DND-41 (cell line): Measurements from ENCODE around the gene ZSWIM4.

Source experiments
- ATAC-seq: fragments of 200-7000 bp; cut with Tn5 transposase; 3 replicates; pipeline ENCODE4 v1.9.1; 2021; ENCODE audit warnings: low read depth; ENCODE audit not compliant: insufficient read depth
- DNase-seq: peaks from one replicate; pipeline ENCODE4 v3.0.0-alpha.2; 2020
- H2AFZ ChIP-seq: 2 replicates; pipeline ENCODE4 v1.6.0; 2012; ENCODE audit warnings: low read depth, low read length
- H3K27ac ChIP-seq: 2 replicates; pipeline ENCODE4 v1.5.1; 2012; ENCODE audit warnings: low read length, inconsistent platforms
- H3K27me3 ChIP-seq: fragments of 200-600 bp; sonication (generic); 2 replicates; pipeline ENCODE4 v1.6.0; 2012; ENCODE audit warnings: low read length, mild to moderate bottlenecking, inconsistent platforms; ENCODE audit not compliant: insufficient read depth, poor library complexity
- H3K36me3 ChIP-seq: 2 replicates; pipeline ENCODE4 v1.5.1; 2012; ENCODE audit warnings: low read length, inconsistent platforms; ENCODE audit not compliant: insufficient read depth
- H3K4me1 ChIP-seq: 2 replicates; pipeline ENCODE4 v1.5.1; 2012; ENCODE audit warnings: mild to moderate bottlenecking, low read length; ENCODE audit not compliant: insufficient read depth
- H3K4me2 ChIP-seq: 2 replicates; pipeline ENCODE4 v1.6.0; 2012; ENCODE audit warnings: mild to moderate bottlenecking, moderate library complexity, low read length, inconsistent platforms; ENCODE audit not compliant: insufficient read depth
- H3K4me3 ChIP-seq, 2 experiments: fragments of 200-600 bp in 1 of 2; shearing (Covaris generic) in 1 of 2; 2 replicates each; pipeline ENCODE4 v1.5.1; 2012 to 2016; ENCODE audit warnings: inconsistent platforms in 2 of 2, low read length in 2 of 2, mild to moderate bottlenecking in 2 of 2, low read depth in 1 of 2, moderate library complexity in 1 of 2
- H3K79me2 ChIP-seq: 2 replicates; pipeline ENCODE4 v1.6.0; 2012; ENCODE audit warnings: low read length, inconsistent platforms; ENCODE audit not compliant: insufficient read depth
- H3K9ac ChIP-seq: 2 replicates; pipeline ENCODE4 v1.6.0; 2012; ENCODE audit warnings: low read depth, mild to moderate bottlenecking, inconsistent platforms, low read length, moderate library complexity
- H3K9me3 ChIP-seq: 2 replicates; pipeline ENCODE4 v1.5.1; 2012; ENCODE audit warnings: low read length, moderate library complexity, mild to moderate bottlenecking, inconsistent platforms; ENCODE audit not compliant: insufficient read depth, severe bottlenecking
- H4K20me1 ChIP-seq: 2 replicates; pipeline ENCODE4 v1.6.0; 2012; ENCODE audit warnings: low read length; ENCODE audit not compliant: insufficient read depth
- CTCF ChIP-seq: IDR thresholded peaks from 2 replicates; pipeline ENCODE4 v1.5.1; 2012; ENCODE audit warnings: borderline replicate concordance, low read length, moderate library complexity, mild to moderate bottlenecking; ENCODE audit not compliant: poor library complexity, severe bottlenecking; ENCODE audit errors: extremely low read depth
- EZH2 ChIP-seq: IDR thresholded peaks from 3 replicates; pipeline ENCODE4 v1.6.1; 2012; ENCODE audit warnings: borderline replicate concordance, low read depth, mild to moderate bottlenecking, moderate library complexity, low read length, inconsistent platforms; ENCODE audit not compliant: severe bottlenecking

The ZSWIM4 gene

GRCh38 chr19:13856497-13856896 is 61.3 kb downstream of the ZSWIM4 start:
- no peaks in the 10 kb centered on the region for H3K79me2 ChIP-seq
- no peak overlapping the region for H3K27ac ChIP-seq
- peaks cover 3% of the 10 kb centered on the region for H3K4me1 ChIP-seq
- ATAC-seq (no peak), DNase-seq (no peak)
- H3K9me3 ChIP-seq, result no peaks in the 10 kb centered on the region
- H3K9ac ChIP-seq, result no peak overlapping the region
- TF ChIP-seq CTCF (no peak), EZH2 (no peak)
- H3K27me3 ChIP-seq, result no peaks in the 10 kb centered on the region
- H2AFZ ChIP-seq, result no peak overlapping the region
- no peaks in the 10 kb centered on the region for H4K20me1 ChIP-seq
- no peak overlapping the region for H3K4me3 ChIP-seq
- H3K36me3 ChIP-seq, result no peaks in the 10 kb centered on the region
- H3K4me2 ChIP-seq, result no peak overlapping the region

GRCh38 chr19:13859361-13859880 is 64.2 kb downstream of the ZSWIM4 start:
- Histone ChIP-seq H3K27me3 (no peaks in the 10 kb centered on the region), H3K9me3 (no peaks in the 10 kb centered on the region), H3K36me3 (no peaks in the 10 kb centered on the region), H3K79me2 (no peaks in the 10 kb centered on the region), H3K4me3 (no peak overlapping the region), H3K9ac (no peak overlapping the region), H3K4me2 (no peak overlapping the region), H3K27ac (no peak overlapping the region), H4K20me1 (no peaks in the 10 kb centered on the region), H3K4me1 (peaks cover 12% of the 10 kb centered on the region), H2AFZ (no peak overlapping the region)
- TF ChIP-seq EZH2 (no peak), CTCF (peak; percentile 35)
- no peak for DNase-seq
- ATAC-seq, result no peak

- Histone ChIP-seq H3K27me3 (peaks cover 5% of the 10 kb centered on the region), H3K9ac (no peak overlapping the region), H3K4me3 (no peak overlapping the region), H3K9me3 (no peaks in the 10 kb centered on the region), H3K4me2 (no peak overlapping the region), H3K79me2 (no peaks in the 10 kb centered on the region), H3K36me3 (no peaks in the 10 kb centered on the region), H2AFZ (no peak overlapping the region), H3K4me1 (peaks cover 18% of the 10 kb centered on the region), H3K27ac (no peak overlapping the region), H4K20me1 (no peaks in the 10 kb centered on the region)
- TF ChIP-seq CTCF, result no peak
- no peak for TF ChIP-seq EZH2
- ATAC-seq (no peak), DNase-seq (no peak)
These were observed 65.6 kb downstream of the ZSWIM4 start for GRCh38 chr19:13860679-13861391.

GRCh38 chr19:13861392-13861713 is 66.1 kb downstream of the ZSWIM4 start:
- Histone ChIP-seq H3K27me3 (peaks cover 5% of the 10 kb centered on the region), H3K79me2 (peaks cover 5% of the 10 kb centered on the region), H3K4me1 (peaks cover 22% of the 10 kb centered on the region), H3K9ac (no peak overlapping the region), H3K4me2 (peak overlapping the region; percentile 88), H2AFZ (no peak overlapping the region), H3K4me3 (no peak overlapping the region; a peak in 1 of 4 replicates), H3K27ac (no peak overlapping the region), H3K36me3 (no peaks in the 10 kb centered on the region), H4K20me1 (peaks cover under 1% of the 10 kb centered on the region; the same call in 1 of the 2 replicates), H3K9me3 (no peaks in the 10 kb centered on the region)
- ATAC-seq (no peak), DNase-seq (no peak)
- TF ChIP-seq EZH2 (no peak), CTCF (no peak)
